ENCODE results near the gene LYPLA2. TPM values are rescaled to one million over a fixed set of nuclear protein-coding genes. Genes with fewer than 3 reads are reported as not detected.

The LYPLA2 gene
- polyA plus RNA-seq, 1 of the 3 experiments (the other 2 are of a cell fraction), result 109 TPM

DNA sequence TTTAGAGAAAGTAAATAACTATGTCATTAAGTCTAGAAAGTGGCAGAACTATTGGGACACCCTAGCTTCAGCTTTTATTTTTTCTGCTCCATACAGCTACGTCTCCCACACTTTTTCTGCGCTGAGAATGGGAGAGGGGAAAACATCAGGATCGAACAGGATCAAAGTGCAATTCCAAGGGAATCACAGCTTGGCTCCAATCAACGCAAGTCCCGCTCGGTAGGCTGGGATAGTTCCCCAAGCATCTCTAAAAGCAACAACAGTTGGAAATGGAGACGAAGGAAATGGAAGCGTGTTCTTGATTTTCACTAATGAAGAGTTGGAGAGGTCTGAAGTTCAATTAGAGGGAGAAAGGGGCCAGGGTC lies 33.7 kb downstream of the LYPLA2 start:
- Histone ChIP-seq H3K27me3 (ENCODE audit: insufficient read depth) (no peaks in the 10 kb centered on the region), H3K9ac (peak overlapping the region; percentile 97), H3K36me3 (replicated peaks in 1 of 2; ENCODE audit: control insufficient read depth in 1 of 2, insufficient read depth in 2 of 2, low read length in 1 of 2) (no peaks in the 10 kb centered on the region), H3K4me3 (ENCODE audit: low read depth in 2 of 2, low read length in 1 of 2) (peak overlapping the region; percentile 84 to 95), H3K9me3 (no peaks in the 10 kb centered on the region), H3K4me2 (peak overlapping the region; percentile 90), H3F3A (replicated peaks; ENCODE audit: insufficient read depth) (no peaks in the 10 kb centered on the region), H4K20me1 (ENCODE audit: insufficient read depth) (no peaks in the 10 kb centered on the region), H3K4me1 (ENCODE audit: control insufficient read depth in 1 of 2, insufficient read depth in 2 of 2, low read depth in 1 of 2, low read length in 1 of 2) (peaks cover 2 to 8% of the 10 kb centered on the region in 2 experiments; a peak in 2 of 4 replicates), H3K9me2 (no peaks in the 10 kb centered on the region), H3K79me2 (ENCODE audit: insufficient read depth) (peaks cover 17% of the 10 kb centered on the region; the same call in 1 of the 2 replicates), H3K27ac (ENCODE audit: low read depth in 2 of 2, low read length in 1 of 2) (peak overlapping the region; percentile 82 to 85), H2AFZ (ENCODE audit: low read depth) (peak overlapping the region; percentile 92)
- 4% methylated on average over 8 of the region's 8 CpGs for WGBS (ENCODE audit: low lambda C conversion rate)
- DNase-seq, result no peak
- TF ChIP-seq, protein P1, sequence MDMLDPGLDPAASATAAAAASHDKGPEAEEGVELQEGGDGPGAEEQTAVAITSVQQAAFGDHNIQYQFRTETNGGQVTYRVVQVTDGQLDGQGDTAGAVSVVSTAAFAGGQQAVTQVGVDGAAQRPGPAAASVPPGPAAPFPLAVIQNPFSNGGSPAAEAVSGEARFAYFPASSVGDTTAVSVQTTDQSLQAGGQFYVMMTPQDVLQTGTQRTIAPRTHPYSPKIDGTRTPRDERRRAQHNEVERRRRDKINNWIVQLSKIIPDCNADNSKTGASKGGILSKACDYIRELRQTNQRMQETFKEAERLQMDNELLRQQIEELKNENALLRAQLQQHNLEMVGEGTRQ (IDR thresholded peaks at IDR 0.05; ENCODE audit: borderline replicate concordance, low read depth, low read length), result no peak
- TF ChIP-seq TCF12 (IDR thresholded peaks at IDR 0.05), result no peak
- CTCF ChIA-PET, result interaction anchor here (1.0 to 3.1 kb wide), 9 partner anchors 8 to 204 kb away, joined by 3 to 17 read pairs (median 4); partner anchors contain the start of gene FUCA1
- POLR2A ChIA-PET, result interaction anchor here (0.6 to 1.6 kb wide), 8 partner anchors 19 to 92 kb away, joined by 3 to 7 read pairs (median 4); partner anchors contain the start of genes ELOA and GALE

- no peaks in the 10 kb centered on the region for H3F3A ChIP-seq (replicated peaks; ENCODE audit: insufficient read depth)
- H3K4me3 ChIP-seq (ENCODE audit: low read depth in 2 of 2, low read length in 1 of 2), result peak within 1 kb of the TSS; percentile 84 to 95
- H4K20me1 ChIP-seq (ENCODE audit: insufficient read depth), result no peaks in the 10 kb centered on the region
- peaks cover 2 to 8% of the 10 kb centered on the region in 2 experiments; a peak in 2 of 4 replicates for H3K4me1 ChIP-seq (ENCODE audit: control insufficient read depth in 1 of 2, insufficient read depth in 2 of 2, low read depth in 1 of 2, low read length in 1 of 2)
- H3K27ac ChIP-seq (ENCODE audit: low read depth in 2 of 2, low read length in 1 of 2), result peak within 1 kb of the TSS; percentile 82 to 85
- no peaks in the 10 kb centered on the region for H3K9me3 ChIP-seq
- H2AFZ ChIP-seq (ENCODE audit: low read depth), result peak within 1 kb of the TSS; percentile 92
- ChIA-PET POLR2A (interaction anchor here (0.6 to 1.6 kb wide), 12 partner anchors 9 to 91 kb away, joined by 3 to 7 read pairs (median 4); partner anchors contain the start of genes ELOA, GALE and PITHD1), CTCF (interaction anchor here (1.1 to 3.1 kb wide), 7 partner anchors 9 to 92 kb away, joined by 3 to 17 read pairs (median 4); partner anchors contain the start of gene FUCA1)
- H3K4me2 ChIP-seq, result peak within 1 kb of the TSS; percentile 90
- H3K27me3 ChIP-seq (ENCODE audit: insufficient read depth), result no peaks in the 10 kb centered on the region
- no peaks in the 10 kb centered on the region for H3K9me2 ChIP-seq
- under 1% methylated on average over 35 of the region's 42 CpGs for WGBS (ENCODE audit: low lambda C conversion rate)
- H3K9ac ChIP-seq, result peak within 1 kb of the TSS; percentile 97
- DNase-seq, result peak; percentile 96
- no peaks in the 10 kb centered on the region for H3K36me3 ChIP-seq (replicated peaks in 1 of 2; ENCODE audit: control insufficient read depth in 1 of 2, insufficient read depth in 2 of 2, low read length in 1 of 2)
- peaks cover 17% of the 10 kb centered on the region; the same call in 1 of the 2 replicates for H3K79me2 ChIP-seq (ENCODE audit: insufficient read depth)
- peak; percentile 55 for TF ChIP-seq TCF12 (IDR thresholded peaks at IDR 0.05)
- no peak for TF ChIP-seq FOXJ3 (CRISPR knock-in tag; IDR thresholded peaks at IDR 0.05)
- TF ChIP-seq NFIC (IDR thresholded peaks at IDR 0.05; ENCODE audit: borderline replicate concordance), result no peak
- no peak for TF ChIP-seq RXRA (IDR thresholded peaks at IDR 0.05; ENCODE audit: borderline replicate concordance, low read depth)
- TF ChIP-seq EP300 (IDR thresholded peaks at IDR 0.05; ENCODE audit: borderline replicate concordance in 1 of 2, low read depth in 1 of 2, low read length in 1 of 2), result 0 out of 4 replicates have a peak, but pooled peaks of 1 of the 2 experiments have one; percentile 6
- TF ChIP-seq, protein P2, sequence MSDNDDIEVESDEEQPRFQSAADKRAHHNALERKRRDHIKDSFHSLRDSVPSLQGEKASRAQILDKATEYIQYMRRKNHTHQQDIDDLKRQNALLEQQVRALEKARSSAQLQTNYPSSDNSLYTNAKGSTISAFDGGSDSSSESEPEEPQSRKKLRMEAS (IDR thresholded peaks at IDR 0.05; ENCODE audit: low read depth), result no peak; the same call in 1 of the 2 replicates
- no peak for TF ChIP-seq RAD21 (IDR thresholded peaks at IDR 0.05; ENCODE audit: low read length)
- TF ChIP-seq GABPA (IDR thresholded peaks at IDR 0.05; ENCODE audit: low read depth), result no peak; the same call in 1 of the 2 replicates
- TF ChIP-seq, protein P3, sequence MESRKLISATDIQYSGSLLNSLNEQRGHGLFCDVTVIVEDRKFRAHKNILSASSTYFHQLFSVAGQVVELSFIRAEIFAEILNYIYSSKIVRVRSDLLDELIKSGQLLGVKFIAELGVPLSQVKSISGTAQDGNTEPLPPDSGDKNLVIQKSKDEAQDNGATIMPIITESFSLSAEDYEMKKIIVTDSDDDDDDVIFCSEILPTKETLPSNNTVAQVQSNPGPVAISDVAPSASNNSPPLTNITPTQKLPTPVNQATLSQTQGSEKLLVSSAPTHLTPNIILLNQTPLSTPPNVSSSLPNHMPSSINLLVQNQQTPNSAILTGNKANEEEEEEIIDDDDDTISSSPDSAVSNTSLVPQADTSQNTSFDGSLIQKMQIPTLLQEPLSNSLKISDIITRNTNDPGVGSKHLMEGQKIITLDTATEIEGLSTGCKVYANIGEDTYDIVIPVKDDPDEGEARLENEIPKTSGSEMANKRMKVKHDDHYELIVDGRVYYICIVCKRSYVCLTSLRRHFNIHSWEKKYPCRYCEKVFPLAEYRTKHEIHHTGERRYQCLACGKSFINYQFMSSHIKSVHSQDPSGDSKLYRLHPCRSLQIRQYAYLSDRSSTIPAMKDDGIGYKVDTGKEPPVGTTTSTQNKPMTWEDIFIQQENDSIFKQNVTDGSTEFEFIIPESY (IDR thresholded peaks at IDR 0.05; ENCODE audit: borderline replicate concordance, low read depth), result peak; percentile 51; the same call in 1 of the 2 replicates
- TF ChIP-seq, protein P4, sequence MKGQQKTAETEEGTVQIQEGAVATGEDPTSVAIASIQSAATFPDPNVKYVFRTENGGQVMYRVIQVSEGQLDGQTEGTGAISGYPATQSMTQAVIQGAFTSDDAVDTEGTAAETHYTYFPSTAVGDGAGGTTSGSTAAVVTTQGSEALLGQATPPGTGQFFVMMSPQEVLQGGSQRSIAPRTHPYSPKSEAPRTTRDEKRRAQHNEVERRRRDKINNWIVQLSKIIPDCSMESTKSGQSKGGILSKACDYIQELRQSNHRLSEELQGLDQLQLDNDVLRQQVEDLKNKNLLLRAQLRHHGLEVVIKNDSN (IDR thresholded peaks at IDR 0.05; ENCODE audit: borderline replicate concordance, low read depth), result peak; percentile 94
- TF ChIP-seq CTCF (IDR thresholded peaks at IDR 0.05), result no peak
- TF ChIP-seq POLR2AphosphoS5 (IDR thresholded peaks at IDR 0.05; ENCODE audit: low read depth, low read length), result peak; percentile 97
- TF ChIP-seq RCOR1 (IDR thresholded peaks at IDR 0.05; ENCODE audit: low read length), result no peak
- TF ChIP-seq NRF1 (IDR thresholded peaks at IDR 0.05; ENCODE audit: low read depth, low read length), result no peak
- TF ChIP-seq GATA2 (CRISPR knock-in tag; IDR thresholded peaks at IDR 0.05), result no peak
- TF ChIP-seq FOSL2 (IDR thresholded peaks at IDR 0.05; ENCODE audit: borderline replicate concordance, low read depth), result no peak
- no peak for TF ChIP-seq RFX5 (IDR thresholded peaks at IDR 0.05; ENCODE audit: low read length)
- TF ChIP-seq, protein P1 (IDR thresholded peaks at IDR 0.05; ENCODE audit: borderline replicate concordance, low read depth, low read length), result no peak; the same call in none of the 2 replicates
- TF ChIP-seq JUND (IDR thresholded peaks at IDR 0.05), result no peak
Measured at GRCh38 chr1:23825076-23825761, 34.3 kb downstream of the LYPLA2 start, which contains the start of gene HMGCL. Gene HMGCL (minus strand): TSS chr1:23825429. CDS start chr1:23825415, 14 bp downstream.

Data from SK-N-SH (cell line).